Activated CD4-positive, alpha-beta T cell treated with anti-CD3 and anti-CD28 coated beads, Interleukin-2, Interleukin-4, amounts not matched to agents 100 ng/mL and 50 ng/mL, durations not matched to agents 16 hours and 8 hours (primary cell): ENCODE measurements around the gene LRRC8B.
"Not testable (repeated sequence)": the region's sequence is repeated elsewhere in the genome, so short reads cannot be mapped to it uniquely, and the experiment has no call there.

Experiments used
- DNase-seq: peaks from one replicate; pipeline ENCODE4 v3.0.0-alpha.2; 2020; ENCODE audit warnings: low spot score

LRRC8B gene

DNA sequence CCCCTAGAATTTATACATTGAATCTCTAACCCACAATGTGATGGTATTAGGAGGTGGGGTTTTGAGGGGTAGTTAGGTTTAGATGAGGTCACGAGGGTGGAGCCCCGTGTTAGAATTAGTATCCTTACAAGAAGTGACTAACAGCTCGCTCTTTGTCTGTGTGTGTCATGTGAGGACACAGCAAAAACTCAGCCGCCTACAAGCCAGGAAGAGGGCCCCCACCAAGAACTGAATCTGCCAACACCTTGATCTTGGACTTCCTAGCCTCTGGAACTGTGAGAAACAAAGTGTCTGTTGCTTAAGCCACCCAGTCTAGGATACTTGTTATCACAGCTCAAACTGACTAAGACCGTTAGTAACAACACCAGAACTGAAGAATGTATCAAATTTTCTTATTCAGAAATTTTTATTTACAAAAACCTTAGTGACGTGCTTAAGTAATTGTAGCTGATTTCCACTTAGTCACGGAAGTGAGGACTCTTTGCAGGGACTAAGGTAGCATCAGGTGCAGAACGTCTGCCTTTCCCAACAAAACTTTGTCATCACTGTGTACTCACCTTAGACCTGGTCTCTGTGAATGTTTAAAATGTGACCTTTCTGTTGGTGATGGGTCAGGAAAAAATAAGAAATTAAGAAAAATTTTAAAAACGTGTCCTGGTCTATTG, 83.8 kb downstream of the LRRC8B start:
- peak; percentile 85 for DNase-seq

DNA sequence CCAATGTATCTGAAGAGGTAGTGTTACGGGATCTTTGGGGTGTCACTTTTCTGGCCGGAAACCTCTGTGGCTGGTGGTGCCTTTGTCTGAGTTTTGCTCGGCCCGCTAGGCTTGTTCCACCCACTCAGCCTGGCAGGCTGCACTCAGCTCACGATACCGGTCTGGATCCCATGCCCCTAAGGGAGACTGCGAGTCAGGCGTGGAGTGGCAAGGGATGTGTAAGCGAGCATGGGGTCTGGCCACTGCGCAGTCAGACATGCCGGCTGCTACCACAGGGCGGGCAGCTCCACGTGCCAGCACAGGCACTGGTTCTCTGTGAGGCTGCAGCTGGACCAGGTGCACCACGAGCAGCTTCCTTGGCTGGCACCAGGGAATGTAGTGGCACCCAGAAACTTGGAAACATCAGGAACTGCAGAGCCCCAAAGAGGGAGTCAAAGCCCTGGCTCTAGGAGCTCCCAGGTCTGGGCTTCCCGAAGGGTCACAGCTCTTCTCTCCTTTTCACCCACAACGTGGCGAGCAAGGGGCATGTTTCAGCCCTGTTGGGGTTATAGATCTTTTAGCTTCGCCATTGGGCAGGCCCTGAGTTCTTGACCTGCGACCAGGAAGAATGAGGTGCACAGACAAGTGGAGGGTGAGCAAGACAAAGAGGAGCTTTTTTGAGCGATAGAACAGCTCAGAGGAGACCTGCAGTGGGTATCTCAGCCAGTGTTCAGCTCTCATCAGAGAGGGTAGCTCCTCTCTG, 84.5 kb downstream of the LRRC8B start:
- DNase-seq = peak; percentile 78

DNA sequence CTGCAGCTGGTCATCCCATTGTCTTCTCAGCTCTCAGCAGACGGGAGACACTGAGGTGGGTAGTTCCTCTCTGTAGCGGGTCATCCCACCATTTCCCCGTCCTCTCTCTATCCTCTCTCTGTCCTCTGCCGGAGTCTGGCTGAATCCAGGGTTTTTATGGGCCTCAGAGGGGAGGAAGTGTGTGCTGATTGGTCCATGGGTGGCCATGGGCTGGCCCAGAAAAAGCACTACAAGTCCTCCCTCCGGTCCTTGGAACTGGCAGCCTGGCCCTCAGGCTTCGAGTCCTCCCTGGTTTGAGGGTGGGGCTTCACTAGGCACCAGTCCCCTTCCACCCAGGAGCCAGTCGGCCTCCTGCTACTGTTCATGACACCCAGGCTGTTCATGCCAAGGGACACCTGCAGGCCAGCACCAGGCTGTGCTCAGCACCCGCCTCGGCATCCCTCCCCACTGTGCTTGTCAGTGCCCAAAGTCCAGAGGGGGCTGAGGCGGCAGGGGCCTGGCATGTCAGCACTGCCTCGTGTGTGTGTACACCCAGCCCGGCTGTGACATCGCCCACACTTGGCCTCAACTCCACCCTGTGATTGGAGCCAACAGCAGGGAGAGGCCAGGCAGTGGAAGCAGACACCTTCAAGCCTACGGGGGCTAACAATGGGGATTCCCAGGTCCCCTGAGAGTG, 85.3 kb downstream of the LRRC8B start:
- peak; percentile 87 for DNase-seq

DNA sequence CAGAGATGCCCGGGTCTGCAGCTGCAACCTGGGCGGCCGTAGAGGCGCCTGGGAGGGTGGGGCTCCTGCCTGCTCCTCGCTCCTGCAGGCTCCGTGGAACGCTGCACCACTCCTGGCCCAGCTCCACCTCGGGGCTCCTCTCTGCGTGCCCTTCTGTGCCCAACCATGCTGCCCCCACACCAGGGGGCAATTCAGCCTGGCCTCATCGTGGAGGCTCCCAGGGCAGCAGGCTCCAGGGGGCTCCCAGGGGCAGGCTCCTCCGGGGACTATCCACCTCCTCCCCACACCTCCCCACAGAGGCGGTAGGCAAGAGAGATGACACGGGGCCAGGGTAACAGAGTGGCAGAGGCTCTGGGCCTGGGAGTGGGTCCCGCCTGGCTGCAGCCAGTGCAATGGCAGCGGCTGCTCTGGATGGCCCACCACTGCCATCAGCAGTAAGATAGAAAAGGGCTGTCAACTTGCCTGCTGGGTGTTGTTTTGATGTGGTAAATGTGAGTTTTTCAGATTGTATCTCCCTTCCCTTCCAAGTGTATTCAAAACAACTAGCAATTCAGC, 85.9 kb downstream of the LRRC8B start:
- peak; percentile 76 for DNase-seq

DNA sequence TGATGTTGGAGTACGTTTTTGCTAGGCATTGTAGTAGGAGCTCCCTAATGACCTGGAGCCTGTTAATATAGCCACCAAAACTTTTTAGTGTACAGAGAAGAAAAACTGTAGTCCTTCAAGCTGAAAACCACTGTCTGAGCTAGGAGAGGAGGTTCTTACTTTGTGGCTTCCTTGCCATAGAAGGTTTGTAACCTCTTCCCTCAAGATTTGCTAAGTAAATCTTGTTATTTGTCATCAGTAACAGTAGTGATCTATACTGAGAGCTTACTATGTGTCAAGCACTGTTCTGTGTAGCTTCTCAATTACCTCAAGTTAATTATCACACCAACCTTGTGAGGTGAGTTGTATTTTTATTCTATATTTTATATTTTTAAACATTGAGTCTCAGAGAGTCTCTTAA, 87.1 kb downstream of the LRRC8B start:
- DNase-seq = peak; percentile 92

DNA sequence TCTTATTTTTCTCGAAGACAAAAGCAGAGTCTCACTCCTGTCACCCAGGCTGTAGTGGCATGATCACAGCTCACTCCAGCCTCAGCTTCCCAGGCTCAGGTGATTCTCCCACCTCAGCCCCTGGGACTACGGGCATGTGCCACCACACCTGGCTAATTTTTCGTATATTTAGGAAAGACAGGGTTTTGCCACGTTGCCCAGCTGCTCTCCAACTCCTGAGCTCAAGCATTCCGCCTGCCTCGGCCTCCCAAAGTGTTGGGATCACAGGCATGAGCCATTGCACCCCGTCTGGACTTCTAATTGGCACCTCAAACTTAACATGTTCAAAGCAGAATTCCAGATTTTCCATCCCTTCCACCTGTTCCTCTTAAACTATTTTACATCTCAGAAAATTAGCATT, 89.3 kb downstream of the LRRC8B start:
- no peak for DNase-seq

DNA sequence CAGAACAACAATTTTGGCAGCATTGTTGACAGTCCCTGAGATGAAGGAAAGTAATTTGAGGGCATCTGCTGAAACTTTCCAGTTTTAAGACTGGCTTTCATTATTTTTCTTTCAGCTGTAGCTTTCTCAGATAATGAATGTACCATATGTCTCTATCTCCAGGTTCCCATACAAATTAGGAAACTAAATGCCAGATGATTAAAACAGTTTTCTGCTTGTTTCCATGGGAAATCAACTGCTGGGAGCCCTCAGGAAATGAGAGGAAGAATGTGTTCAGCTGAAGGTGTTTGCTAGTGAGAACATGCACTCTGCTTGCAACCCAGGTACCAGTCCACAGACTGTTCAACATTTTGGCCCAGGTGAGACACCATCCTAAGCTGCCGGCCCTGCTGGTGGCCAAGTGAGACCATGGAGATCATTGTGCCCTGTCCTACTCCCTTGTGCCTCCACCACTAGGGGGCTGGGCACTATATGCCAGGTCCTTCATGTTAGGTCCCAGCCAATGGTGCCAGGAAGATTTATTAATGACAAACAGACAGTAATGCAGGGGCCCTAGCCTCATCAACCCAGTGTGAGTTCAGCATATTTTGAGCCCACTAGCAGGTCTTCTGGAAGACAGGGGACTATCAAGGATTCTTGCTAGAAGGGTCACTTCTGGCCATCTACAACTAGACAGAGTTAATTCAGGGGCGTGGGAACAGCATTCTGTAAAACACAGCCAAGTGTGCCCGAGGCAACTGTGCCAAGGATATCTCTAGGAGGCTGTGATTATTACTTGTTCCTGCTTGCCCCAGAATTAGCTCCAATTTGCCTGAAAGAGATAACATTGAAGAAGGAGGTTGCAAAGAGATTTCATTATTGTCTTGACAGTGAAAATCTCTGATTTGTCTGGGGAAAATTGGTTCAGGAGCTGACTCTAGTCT, 91.3 kb downstream of the LRRC8B start:
- no peak for DNase-seq

DNA sequence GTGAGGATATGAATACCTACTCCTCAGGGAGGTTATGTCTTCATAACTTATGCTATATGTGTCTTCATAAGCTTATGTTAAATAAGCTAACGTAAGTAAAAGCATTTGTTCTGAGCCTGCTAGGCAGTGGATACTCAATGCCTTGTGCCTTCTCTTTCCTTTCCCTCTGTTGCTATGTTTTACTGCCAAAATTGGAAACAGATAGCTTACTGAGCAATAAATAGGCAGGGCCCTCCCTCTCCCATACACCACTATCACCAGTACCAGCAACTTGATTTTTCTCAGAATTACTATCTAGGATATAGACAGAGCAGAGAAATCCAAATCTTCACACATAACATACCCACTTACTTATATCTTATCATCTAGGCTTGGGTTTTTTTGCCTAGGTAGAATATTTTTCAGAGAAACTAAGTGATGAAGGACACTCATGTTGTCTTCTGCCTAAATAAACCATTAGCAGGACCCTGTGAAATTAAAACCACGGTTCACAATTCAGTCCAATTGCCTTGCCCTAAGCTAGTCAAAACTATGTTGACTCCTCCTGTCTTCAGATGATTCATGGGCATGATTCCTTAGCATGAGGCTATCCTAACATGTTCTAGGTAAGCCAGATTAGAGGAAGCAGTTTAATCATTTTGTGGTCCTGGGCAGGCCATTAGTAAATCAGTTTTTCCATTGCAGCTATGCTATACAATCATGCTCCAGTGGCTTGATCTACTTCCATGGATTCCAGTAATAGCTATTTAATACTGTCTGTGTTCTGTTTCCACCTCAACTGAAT, 92.4 kb downstream of the LRRC8B start:
- DNase-seq = no peak

DNA sequence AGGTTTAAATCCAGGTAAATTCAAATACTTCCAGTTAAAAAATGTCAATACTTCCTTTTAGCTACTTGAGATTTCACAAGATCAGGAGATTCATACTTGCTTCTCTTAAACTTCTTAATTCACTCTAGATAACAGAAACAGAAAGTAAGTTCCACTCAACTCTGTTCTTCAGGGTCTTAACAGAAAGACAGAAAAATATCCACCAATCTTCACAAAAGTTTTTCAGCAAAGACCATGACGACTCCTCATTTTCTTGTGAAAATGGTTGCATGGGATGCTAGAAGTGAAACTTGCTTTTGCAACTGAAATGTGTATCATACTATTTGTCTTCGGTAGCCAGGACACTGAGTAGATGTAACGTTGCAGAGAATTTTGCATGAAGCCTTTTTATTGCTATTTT, 96.0 kb downstream of the LRRC8B start:
- no peak for DNase-seq

DNA sequence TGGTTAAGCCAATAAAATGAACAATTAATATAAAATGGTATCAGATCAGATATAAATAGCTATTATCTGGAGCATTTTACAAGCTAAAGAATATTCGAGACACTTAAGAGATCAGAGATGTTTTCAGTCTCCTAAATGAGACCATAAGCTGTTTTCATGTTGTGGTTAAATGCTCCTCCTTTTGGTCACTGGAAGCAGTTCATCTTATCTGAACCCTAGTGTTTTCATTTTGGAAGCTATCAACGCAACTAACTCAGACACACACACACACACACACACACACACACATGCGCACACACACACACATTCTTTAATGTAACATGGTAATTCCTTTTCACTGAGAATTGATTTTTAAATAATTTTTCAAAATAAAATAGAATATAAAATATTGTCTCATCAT, 98.3 kb downstream of the LRRC8B start:
- DNase-seq = no peak

DNA sequence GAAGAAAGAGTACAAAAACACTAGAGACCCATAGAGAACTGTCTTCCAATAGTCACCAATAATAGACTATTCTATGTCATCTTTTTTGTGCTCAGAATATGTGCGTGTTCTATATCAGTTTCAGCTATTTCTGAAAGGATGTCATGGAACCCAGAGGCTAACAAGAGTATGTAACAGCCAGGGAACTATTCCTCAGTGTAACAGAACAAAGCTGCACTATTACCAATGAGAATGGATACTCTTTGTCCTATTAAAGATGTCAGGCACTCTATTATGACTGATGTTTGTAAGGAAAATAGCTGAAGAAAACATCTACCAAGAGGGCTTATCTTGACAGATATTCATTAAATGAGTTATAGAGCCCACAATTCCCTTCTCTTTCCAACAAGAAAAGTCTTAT, 99.7 kb downstream of the LRRC8B start:
- DNase-seq = no peak

DNA sequence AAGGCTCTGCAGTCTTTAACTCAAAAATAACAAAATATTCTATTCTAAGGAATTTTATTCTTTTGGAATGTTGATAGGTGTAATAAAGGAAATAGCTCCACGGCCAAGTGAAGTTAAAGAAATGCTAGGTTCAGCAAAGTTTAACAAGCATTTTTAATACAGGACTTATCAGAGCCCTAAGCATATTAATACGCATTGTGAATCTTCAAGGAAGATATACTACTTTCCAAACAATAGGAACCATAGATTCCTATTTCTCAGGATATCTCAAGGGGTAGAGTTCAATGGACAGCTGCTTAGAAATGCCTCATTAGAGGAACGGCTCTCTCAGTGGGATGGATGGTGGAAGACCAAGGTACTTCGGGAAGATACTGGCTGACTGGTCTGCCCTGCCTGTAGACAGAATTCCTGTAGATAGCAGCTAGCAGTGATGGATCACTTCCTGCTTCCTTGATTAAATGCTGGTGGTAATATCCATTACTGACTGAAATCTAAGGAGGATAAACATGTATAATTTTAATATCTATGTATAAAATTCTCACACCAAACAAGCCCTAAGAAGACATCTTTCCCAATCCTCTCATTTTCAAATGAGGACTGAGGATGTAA, 100.2 kb downstream of the LRRC8B start:
- DNase-seq = no peak

DNA sequence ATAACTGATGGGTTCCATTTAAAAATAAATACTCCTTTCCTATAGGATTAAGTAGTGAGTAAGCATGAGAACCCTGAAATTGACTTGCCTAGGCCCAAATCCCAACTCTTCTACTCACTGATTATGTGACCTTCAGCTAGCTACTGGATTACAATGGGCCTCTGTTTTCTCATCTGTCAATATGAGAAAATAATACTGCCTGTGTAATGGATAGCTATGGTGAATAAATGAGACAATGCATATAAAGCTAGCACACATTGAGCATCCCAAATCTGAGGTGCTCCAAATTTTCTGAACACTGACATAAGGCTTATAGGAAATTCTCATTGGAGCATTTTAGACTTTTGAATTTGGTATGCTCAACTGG, 103.0 kb downstream of the LRRC8B start:
- no peak for DNase-seq

DNA sequence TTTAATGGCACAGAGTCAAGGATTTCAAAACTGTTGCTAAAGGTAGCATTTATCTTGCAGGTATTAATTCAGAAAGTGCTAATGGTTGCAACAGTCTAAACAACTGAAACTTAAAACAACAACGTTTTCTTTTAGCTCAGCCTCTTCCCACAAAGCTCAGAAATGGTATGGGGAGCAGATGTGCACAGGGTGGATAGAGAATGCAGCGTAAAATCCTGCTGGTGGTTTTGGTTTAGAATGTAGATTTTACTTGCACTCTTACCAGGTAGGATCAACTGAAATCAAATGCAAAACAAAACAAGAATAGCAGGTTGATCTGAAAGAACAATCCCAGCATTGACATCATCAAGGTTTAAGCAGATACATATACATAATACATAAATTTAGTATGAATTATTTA, 104.5 kb downstream of the LRRC8B start:
- no peak for DNase-seq

DNA sequence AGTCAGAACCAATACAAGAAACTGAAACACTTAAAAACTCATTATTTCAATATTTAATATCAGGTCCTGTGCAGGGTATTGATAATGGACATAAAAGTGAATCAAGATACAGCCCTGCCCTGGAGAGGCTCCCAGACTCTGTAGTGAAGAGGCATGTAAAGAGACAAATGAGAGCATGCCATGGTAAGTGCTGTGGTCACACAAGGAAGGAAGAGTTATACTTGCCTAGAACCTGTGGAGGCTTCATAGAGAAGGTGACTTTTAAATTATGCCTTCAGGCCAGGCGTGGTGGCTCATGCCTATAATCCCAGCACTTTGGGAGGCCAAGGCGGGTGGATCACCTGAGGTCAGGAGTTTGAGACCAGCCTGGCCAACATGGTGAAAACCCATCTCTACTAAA, 105.0 kb downstream of the LRRC8B start:
- DNase-seq = not testable (repeated sequence)

DNA sequence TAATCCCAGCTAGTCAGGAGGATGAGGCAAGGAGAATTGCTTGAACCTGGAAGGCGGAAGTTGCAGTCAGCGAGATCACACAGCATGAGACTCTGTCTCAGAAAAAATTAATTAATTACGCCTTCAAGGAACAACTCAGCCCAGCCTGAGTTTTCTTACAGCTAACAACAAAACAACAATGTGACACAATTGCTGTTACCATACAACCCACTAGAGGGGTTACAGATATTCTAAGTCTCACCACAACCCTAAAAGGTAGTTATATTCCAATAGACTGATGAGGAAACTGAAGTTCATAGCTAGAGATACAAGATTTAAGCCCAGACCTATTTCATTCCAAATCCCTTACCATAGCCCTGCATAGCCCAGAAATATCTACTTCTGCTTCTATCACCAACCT, 105.4 kb downstream of the LRRC8B start:
- DNase-seq = no peak

DNA sequence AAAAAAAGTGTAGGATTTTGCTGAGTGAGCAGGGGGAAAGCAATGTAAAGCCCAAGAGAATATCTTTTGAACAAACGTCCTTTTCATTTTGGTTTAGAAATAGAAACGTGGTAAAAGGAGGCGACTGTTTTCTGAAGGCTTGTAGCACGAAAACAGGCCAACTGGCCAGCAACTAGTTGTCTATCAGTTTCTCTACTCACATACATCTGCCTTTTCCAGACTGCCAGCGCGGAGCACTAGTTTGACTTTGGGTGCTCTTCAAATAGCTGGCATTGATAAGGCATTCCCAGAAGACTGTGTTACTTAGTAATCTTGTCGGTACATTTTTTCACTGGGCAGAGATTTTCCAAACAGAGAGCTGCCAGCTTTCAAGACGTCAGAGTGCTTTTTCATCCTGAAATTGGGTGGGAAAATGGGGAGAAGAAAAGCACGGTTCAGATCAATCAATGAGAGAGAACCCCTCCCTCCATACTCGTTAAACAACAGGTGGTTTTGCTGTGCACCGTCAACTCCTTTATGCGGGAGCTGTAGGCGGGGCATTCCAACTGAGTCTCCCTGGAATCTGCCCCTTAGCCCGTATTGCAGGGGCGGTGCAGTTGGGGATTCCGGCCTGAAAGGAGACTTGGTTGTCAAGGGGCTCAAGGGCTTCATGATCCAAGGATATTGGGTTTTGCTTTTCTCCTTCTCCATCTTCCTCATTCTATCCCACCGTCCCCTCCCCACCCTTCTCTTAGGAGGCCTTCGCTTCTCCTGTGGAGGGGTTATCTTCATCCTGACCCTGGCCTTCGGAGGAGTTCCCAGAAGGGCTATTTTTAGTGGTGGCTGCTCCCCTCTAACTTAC, 107.4 kb downstream of the LRRC8B start:
- no peak for DNase-seq

DNA sequence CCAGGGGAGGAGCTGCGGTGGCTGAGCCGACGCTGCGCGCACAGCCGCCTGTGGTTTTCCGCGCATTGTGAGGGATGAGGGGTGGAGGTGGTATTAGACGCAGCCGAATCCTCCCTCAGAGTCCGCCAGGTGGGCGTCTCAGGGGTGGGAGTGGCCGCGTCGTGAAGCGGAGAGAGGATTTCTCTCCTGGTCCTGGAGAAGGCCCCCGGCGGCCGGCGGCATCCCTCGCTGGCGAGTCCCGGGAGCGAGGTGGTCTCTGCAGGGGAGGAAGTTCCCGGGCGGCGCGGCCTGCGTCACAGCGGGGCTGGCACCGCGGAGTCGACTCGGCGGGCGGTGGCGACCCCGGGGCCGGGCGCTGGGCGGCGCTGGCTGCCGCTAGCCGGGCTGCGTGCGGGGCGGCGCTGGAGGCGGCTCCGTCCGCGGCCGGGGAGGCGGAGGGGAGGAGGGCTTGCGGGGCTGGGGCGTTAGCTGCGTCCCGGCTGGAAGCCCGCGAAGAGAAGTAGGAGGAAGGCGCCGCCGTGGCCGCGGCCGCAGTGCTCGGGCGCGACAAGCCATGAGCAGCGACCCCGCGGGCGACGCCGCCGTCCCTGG, 108.1 kb downstream of the LRRC8B start, which contains the start of gene LRRC8C:
TSS of gene LRRC8C (plus strand) at position 464 of the 591 bp plus-strand sequence. CDS start 53,354 bp downstream, outside the sequence.
- peak; percentile 83 for DNase-seq

DNA sequence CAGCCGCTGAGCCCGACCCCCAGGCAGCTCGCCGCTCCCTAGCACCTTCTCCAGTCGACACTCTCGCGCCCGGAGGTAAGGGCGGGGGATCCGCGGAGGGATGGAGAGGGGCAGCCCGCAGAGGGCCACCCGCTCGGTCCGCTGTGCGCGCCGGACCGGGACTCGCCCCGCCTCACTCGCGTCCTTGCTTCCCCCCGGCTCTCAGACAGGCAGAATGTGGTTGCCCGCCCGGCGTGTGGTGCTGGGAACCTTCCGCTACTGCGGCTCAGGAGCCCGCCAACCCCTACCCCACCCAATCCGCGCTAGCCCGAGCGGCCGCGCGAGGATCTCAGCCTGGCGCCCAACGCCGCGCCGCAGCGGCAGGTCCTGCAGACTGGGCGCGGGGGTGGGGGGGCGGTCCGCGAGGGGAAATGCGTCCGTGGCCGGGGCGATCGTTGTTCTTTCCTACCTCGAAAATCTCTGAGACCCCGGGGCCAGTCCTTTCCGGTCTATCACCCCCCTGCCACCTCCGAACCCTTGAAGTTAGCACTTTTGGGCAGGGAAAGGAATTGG, 108.7 kb downstream of the LRRC8B start:
- peak; percentile 64 for DNase-seq
